HepG2 (cell line): Measurements from ENCODE around the gene EIF4G2. TPM values are rescaled to one million over a fixed set of nuclear protein-coding genes. Genes with fewer than 3 reads are reported as not detected.

ENCODE experiments used
- ATAC-seq: fragments of 200-7000 bp; cut with Tn5 transposase; 3 replicates; pipeline ENCODE4 v1.9.1; 2020; ENCODE audit warnings: mild to moderate bottlenecking, moderate library complexity
- BruUV-seq: library from RNA; stranded (reverse); fragments of 400-500 nt; replicated peaks from 2 replicates; lab custom pipeline; 2021; lab: Mats Ljungman, UMichigan
- CTCF ChIA-PET: fragments of 300-600 bp; formaldehyde crosslinking; extraction: SDS; loops from one replicate; lab custom pipeline; 2021; ENCODE audit warnings: low total read pairs, inconsistent platforms, low intra/inter-chr PET ratio; lab: Yijun Ruan, JAX
- POLR2A ChIA-PET: fragments of 350-600 bp; sonication (Branson Sonifier 250); formaldehyde crosslinking; loops from one replicate; lab custom pipeline; 2020; ENCODE audit warnings: antibody characterized with exemption, inconsistent platforms; lab: Yijun Ruan, JAX
- DNase-seq: peaks from one replicate; pipeline ENCODE4 v3.0.0-alpha.2; 2015; ENCODE audit warnings: low spot score
- FAIRE-seq: peaks from 3 replicates; lab custom pipeline; 2011; peaks lifted over from hg19 to GRCh38; lab: Jason Lieb, UNC
- H2AFZ ChIP-seq: one replicate; pipeline ENCODE4 v1.6.1; 2011; ENCODE audit warnings: low read length, inconsistent platforms
- H3K27ac ChIP-seq: fragments of 300-600 bp; 3 replicates; pipeline ENCODE4 v1.8.0; 2011; ENCODE audit warnings: mixed run types, mild to moderate bottlenecking, mixed read lengths, low read length, inconsistent platforms; ENCODE audit not compliant: insufficient read depth; ENCODE audit errors: extremely low read length
- H3K27me3 ChIP-seq, 2 experiments: fragments of 200-600 bp in 1 of 2; 2 replicates in 1 of 2; 3 replicates in 1 of 2; pipeline versions ENCODE4 v1.6.0 to v1.8.0; 2011; ENCODE audit warnings: low read length in 2 of 2, mild to moderate bottlenecking in 2 of 2, moderate library complexity in 2 of 2, inconsistent platforms in 1 of 2; ENCODE audit not compliant: insufficient read depth in 2 of 2, control insufficient read depth in 1 of 2
- H3K36me3 ChIP-seq, 2 experiments: fragments of 200-600 bp in 1 of 2; replicated peaks in 1 of 2; 2 replicates in 1 of 2; 3 replicates in 1 of 2; pipeline versions ENCODE4 v1.5.1 to v1.8.0; 2011; ENCODE audit warnings: low read length in 2 of 2, inconsistent platforms in 1 of 2; ENCODE audit not compliant: insufficient read depth in 2 of 2, control insufficient read depth in 1 of 2
- H3K4me1 ChIP-seq: 2 replicates; pipeline ENCODE4 v1.5.1; 2012; ENCODE audit warnings: low read length, inconsistent platforms; ENCODE audit not compliant: insufficient read depth
- H3K4me2 ChIP-seq: 2 replicates; pipeline ENCODE4 v1.6.0; 2011; ENCODE audit warnings: low read depth, low read length, inconsistent platforms
- H3K4me3 ChIP-seq, 3 experiments: fragments of 200-600 bp in 1 of 3; sonication (generic), shearing (Covaris generic) in 1 of 3; replicated peaks in 1 of 3; 2 replicates each; pipeline ENCODE4 v1.5.1; 2011 to 2016; ENCODE audit warnings: low read length in 3 of 3, inconsistent platforms in 2 of 3, low read depth in 2 of 3, mild to moderate bottlenecking in 2 of 3, control low read depth in 1 of 3, mixed read lengths in 1 of 3; ENCODE audit not compliant: insufficient read depth in 1 of 3
- H3K79me2 ChIP-seq: one replicate; pipeline ENCODE4 v1.6.1; 2011; ENCODE audit warnings: low read length, inconsistent platforms; ENCODE audit not compliant: insufficient read depth
- H3K9ac ChIP-seq: 2 replicates; pipeline ENCODE4 v1.6.0; 2011; ENCODE audit warnings: mild to moderate bottlenecking, low read depth, low read length, inconsistent platforms; ENCODE audit not compliant: insufficient read depth
- H3K9me3 ChIP-seq: 2 replicates; pipeline ENCODE4 v1.5.1; 2012; ENCODE audit warnings: mild to moderate bottlenecking, low read length
- H4K20me1 ChIP-seq: 2 replicates; pipeline ENCODE4 v1.6.0; 2011; ENCODE audit warnings: inconsistent platforms, mild to moderate bottlenecking, low read length, moderate library complexity; ENCODE audit not compliant: insufficient read depth
- BORCS8-MEF2B ChIP-seq: sonication (generic); formaldehyde crosslinking; IDR thresholded peaks from 2 replicates; pipeline ENCODE4 v1.8.0; 2022; ENCODE audit warnings: mild to moderate bottlenecking, missing genetic modification reagents
- CHCHD3 ChIP-seq: sonication (generic); formaldehyde crosslinking; IDR thresholded peaks from 2 replicates; pipeline ENCODE4 v1.8.0; 2022; ENCODE audit warnings: mild to moderate bottlenecking, missing genetic modification reagents, moderate library complexity
- ELF4 ChIP-seq: sonication (generic); formaldehyde crosslinking; IDR thresholded peaks from 2 replicates; pipeline ENCODE4 v1.5.0; 2020; ENCODE audit warnings: missing genetic modification reagents, mild to moderate bottlenecking, moderate library complexity, borderline replicate concordance
- HES4 ChIP-seq: sonication (generic); formaldehyde crosslinking; IDR thresholded peaks from 2 replicates; pipeline ENCODE4 v1.9.0; 2021; ENCODE audit warnings: mild to moderate bottlenecking, missing genetic modification reagents, borderline replicate concordance
- ISL2 ChIP-seq: sonication (generic); formaldehyde crosslinking; IDR thresholded peaks from 2 replicates; pipeline ENCODE4 v1.5.0; 2020; ENCODE audit warnings: missing genetic modification reagents
- MLLT10 ChIP-seq: sonication (generic); formaldehyde crosslinking; IDR thresholded peaks from 2 replicates; pipeline ENCODE4 v1.4.0; 2020; ENCODE audit warnings: missing genetic modification reagents
- MTA1 ChIP-seq: sonication (generic); formaldehyde crosslinking; IDR thresholded peaks from 2 replicates; pipeline ENCODE4 v1.4.0; 2020; ENCODE audit warnings: missing genetic modification reagents, mild to moderate bottlenecking, borderline replicate concordance
- NR2C2 ChIP-seq: sonication (generic); formaldehyde crosslinking; IDR thresholded peaks from 2 replicates; pipeline ENCODE4 v1.4.0; 2020; ENCODE audit warnings: missing genetic modification reagents, mild to moderate bottlenecking, moderate library complexity, borderline replicate concordance
- PHF8 ChIP-seq: sonication (generic); formaldehyde crosslinking; IDR thresholded peaks from 2 replicates; pipeline ENCODE4 v1.5.0; 2020; ENCODE audit warnings: missing genetic modification reagents
- POLR2AphosphoS2 ChIP-seq: IDR thresholded peaks from 2 replicates; pipeline ENCODE4 v1.6.1; 2011; ENCODE audit warnings: low read depth, low read length, improper control_type of control experiment
- POLR2AphosphoS5 ChIP-seq: IDR thresholded peaks from 2 replicates; pipeline ENCODE4 v1.6.1; 2012; ENCODE audit warnings: low read depth, low read length
- SOX6 ChIP-seq, 2 experiments: fragments of 450-650 bp in 1 of 2; sonication (generic) in 1 of 2; formaldehyde crosslinking in 1 of 2; IDR thresholded peaks; 2 replicates each; pipeline versions ENCODE4 v1.4.0 to v1.6.1; 2017 to 2020; ENCODE audit warnings: antibody characterized with exemption in 1 of 2, mild to moderate bottlenecking in 1 of 2, missing genetic modification reagents in 1 of 2
- TBX2 ChIP-seq: sonication (generic); formaldehyde crosslinking; IDR thresholded peaks from 2 replicates; pipeline ENCODE4 v1.5.0; 2020; ENCODE audit warnings: missing genetic modification reagents, mild to moderate bottlenecking, borderline replicate concordance
- ZIK1 ChIP-seq: sonication (generic); formaldehyde crosslinking; IDR thresholded peaks from 2 replicates; pipeline ENCODE4 v1.5.0; 2020; ENCODE audit warnings: mild to moderate bottlenecking, low read depth, missing genetic modification reagents, borderline replicate concordance
- ZNF232 ChIP-seq: sonication (generic); formaldehyde crosslinking; IDR thresholded peaks from 2 replicates; pipeline ENCODE4 v1.4.0; 2020; ENCODE audit warnings: missing genetic modification reagents, borderline replicate concordance
- ZNF264 ChIP-seq: sonication (generic); formaldehyde crosslinking; IDR thresholded peaks from 2 replicates; pipeline ENCODE4 v1.4.0; 2020; ENCODE audit warnings: missing genetic modification reagents
- ZNF296 ChIP-seq: sonication (generic); formaldehyde crosslinking; conservative IDR thresholded peaks from 2 replicates; pipeline ENCODE4 v1.5.0; 2020; ENCODE audit warnings: mild to moderate bottlenecking, missing genetic modification reagents
- ZNF3 ChIP-seq: IDR thresholded peaks from 2 replicates; pipeline ENCODE4 v1.7.0; 2017; ENCODE audit warnings: inconsistent platforms
- ZNF83 ChIP-seq: sonication (generic); formaldehyde crosslinking; IDR thresholded peaks from 2 replicates; pipeline ENCODE4 v1.4.0; 2020; ENCODE audit warnings: missing genetic modification reagents, mild to moderate bottlenecking, borderline replicate concordance
- ZNF879 ChIP-seq: sonication (generic); formaldehyde crosslinking; IDR thresholded peaks from 2 replicates; pipeline ENCODE4 v1.8.1; 2023; ENCODE audit warnings: missing genetic modification reagents
- ZSCAN20 ChIP-seq: sonication (generic); formaldehyde crosslinking; IDR thresholded peaks from 2 replicates; pipeline ENCODE4 v1.4.0; 2020; ENCODE audit warnings: missing genetic modification reagents, mild to moderate bottlenecking, borderline replicate concordance
- ZZZ3 ChIP-seq: sonication (generic); formaldehyde crosslinking; IDR thresholded peaks from 2 replicates; pipeline ENCODE4 v1.4.0; 2020; ENCODE audit warnings: missing genetic modification reagents, mild to moderate bottlenecking, borderline replicate concordance
- WGBS: methylation state at CpG from one replicate; pipeline ENCODE4 v1.1.6; 2017; ENCODE audit warnings: low lambda C conversion rate; 5-methylcytosine and 5-hydroxymethylcytosine counted together
- in situ Hi-C: cut with HindIII; loops from 2 replicates; pipeline ENCODE4 v1.10.0; 2017; ENCODE audit warnings: low pct_unique_long_range_greater_than_20kb; ENCODE audit not compliant: extremely low pct_ligation_motif_present
- intact Hi-C: fragments of 100-400 bp; cut with micrococcal nuclease; formaldehyde crosslinking; loops from one replicate; pipeline ENCODE4 v1.10.0; 2022; ENCODE audit not compliant: unreplicated experiment
- polyA plus RNA-seq, 8 experiments: library from polyadenylated mRNA; depleted of rRNA in 3 of 8; stranded (reverse) in 7 of 8; unstranded in 1 of 8; fragments of >200 nt; fragmentation: Illumina TruSeq in 4 of 8; extraction: Trizol in 4 of 8; gene quantifications; 2 replicates each; pipeline versions ENCODE4 v1.2.1 to v1.2.3, GENCODE V29; 2011 to 2016; ENCODE audit warnings: low read depth in 4 of 8, missing spikeins in 1 of 8, mixed read lengths in 1 of 8; ENCODE audit not compliant: insufficient read depth in 1 of 8
- total RNA-seq, 5 experiments: library from RNA; depleted of rRNA; stranded (reverse); fragments of >200 nt; fragmentation: Illumina TruSeq; extraction: Trizol; gene quantifications; 2 replicates each; pipeline ENCODE4 v1.2.3, GENCODE V29; 2016; ENCODE audit warnings: low read depth in 1 of 5
- TF ChIP-seq, protein P1 (sequence below): sonication (generic); formaldehyde crosslinking; IDR thresholded peaks from 2 replicates; pipeline ENCODE4 v1.5.0; 2020; ENCODE audit warnings: missing genetic modification reagents

The EIF4G2 gene
- total and polyA plus RNA-seq, 2 of the 13 experiments (the other 11 are each of a cell fraction or from before 2014, with no cell fraction given) = 362 to 546 TPM

GRCh38 chr11:10857459-10857708 lies 48.7 kb upstream of the EIF4G2 start (continued):
- 0 out of 2 replicates have a peak, but pooled peaks have one; percentile 15 for TF ChIP-seq ZNF296 (CRISPR knock-in tag)
- no peak for TF ChIP-seq ZZZ3 (CRISPR knock-in tag)
- no peak for TF ChIP-seq ZIK1 (CRISPR knock-in tag)
- TF ChIP-seq, protein P1, sequence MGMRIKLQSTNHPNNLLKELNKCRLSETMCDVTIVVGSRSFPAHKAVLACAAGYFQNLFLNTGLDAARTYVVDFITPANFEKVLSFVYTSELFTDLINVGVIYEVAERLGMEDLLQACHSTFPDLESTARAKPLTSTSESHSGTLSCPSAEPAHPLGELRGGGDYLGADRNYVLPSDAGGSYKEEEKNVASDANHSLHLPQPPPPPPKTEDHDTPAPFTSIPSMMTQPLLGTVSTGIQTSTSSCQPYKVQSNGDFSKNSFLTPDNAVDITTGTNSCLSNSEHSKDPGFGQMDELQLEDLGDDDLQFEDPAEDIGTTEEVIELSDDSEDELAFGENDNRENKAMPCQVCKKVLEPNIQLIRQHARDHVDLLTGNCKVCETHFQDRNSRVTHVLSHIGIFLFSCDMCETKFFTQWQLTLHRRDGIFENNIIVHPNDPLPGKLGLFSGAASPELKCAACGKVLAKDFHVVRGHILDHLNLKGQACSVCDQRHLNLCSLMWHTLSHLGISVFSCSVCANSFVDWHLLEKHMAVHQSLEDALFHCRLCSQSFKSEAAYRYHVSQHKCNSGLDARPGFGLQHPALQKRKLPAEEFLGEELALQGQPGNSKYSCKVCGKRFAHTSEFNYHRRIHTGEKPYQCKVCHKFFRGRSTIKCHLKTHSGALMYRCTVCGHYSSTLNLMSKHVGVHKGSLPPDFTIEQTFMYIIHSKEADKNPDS (CRISPR knock-in tag) = no peak
- no peak for TF ChIP-seq MLLT10 (CRISPR knock-in tag)
- no peak for TF ChIP-seq ZNF83 (CRISPR knock-in tag)
- no peak for TF ChIP-seq SOX6 (IDR thresholded peaks at IDR 0.05)
- peak; percentile 51; the same call in 1 of the 2 replicates for TF ChIP-seq SOX6 (CRISPR knock-in tag; IDR thresholded peaks at IDR 0.05)
- peak; percentile 15; the same call in 1 of the 2 replicates for TF ChIP-seq NR2C2

DNA sequence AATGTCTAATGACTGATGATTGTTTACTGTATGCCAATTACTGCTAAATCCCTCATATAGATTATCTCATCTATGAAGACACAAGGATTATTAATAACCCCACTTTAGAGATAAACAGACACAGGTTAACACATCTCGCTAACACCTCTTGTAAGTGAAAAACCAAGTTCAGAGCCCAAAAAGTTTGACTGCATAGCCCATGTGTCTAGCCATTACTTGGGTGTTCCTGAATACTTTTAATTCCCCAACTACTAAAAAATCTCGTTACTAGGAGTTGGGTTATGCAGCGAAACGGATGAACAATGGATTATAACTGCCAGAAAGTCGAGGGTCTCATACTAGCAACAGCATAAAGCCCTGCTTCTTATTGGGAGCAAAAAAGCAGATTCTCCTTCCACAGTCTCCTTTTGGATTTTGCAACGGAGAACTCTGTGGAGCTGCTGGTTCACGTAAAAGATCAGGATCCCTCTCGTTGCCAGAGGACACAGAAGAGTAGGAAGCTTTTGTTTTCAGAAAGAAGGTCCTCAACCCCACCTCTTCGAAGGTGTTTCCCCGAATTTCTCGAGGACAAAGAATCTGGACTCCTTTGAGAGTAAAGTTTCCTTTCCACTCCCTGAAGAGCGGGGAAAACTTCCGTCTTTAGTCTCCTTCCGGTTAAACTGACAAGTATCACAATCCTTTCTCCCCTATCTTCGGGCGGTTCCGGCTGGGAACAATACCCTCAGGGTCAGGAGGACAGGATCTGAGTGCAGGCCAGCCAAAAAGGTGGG lies 48.1 kb upstream of the EIF4G2 start:
- POLR2A ChIA-PET = interaction anchor here (1.0 to 3.3 kb wide), 7 partner anchors 8 to 530 kb away, joined by 3 to 130 read pairs (median 4); partner anchors contain the start of genes CTR9 and EIF4G2
- peaks cover 10 to 26% of the 10 kb centered on the region in 2 experiments for H3K36me3 ChIP-seq
- TF ChIP-seq ELF4 (CRISPR knock-in tag) = peak; percentile 78; the same call in 1 of the 2 replicates
- no peak for TF ChIP-seq ISL2 (CRISPR knock-in tag)
- no peak for TF ChIP-seq CHCHD3 (CRISPR knock-in tag)
- TF ChIP-seq BORCS8-MEF2B (CRISPR knock-in tag) = no peak
- TF ChIP-seq POLR2AphosphoS2 = no peak
- TF ChIP-seq HES4 (CRISPR knock-in tag) = no peak
- 0 out of 2 replicates have a peak, but pooled peaks have one; percentile 12 for TF ChIP-seq TBX2 (CRISPR knock-in tag)
- TF ChIP-seq ZNF232 (CRISPR knock-in tag) = 0 out of 2 replicates have a peak, but pooled peaks have one; percentile 26
- TF ChIP-seq MTA1 = no peak
- TF ChIP-seq ZNF264 (CRISPR knock-in tag) = no peak
- no peak for TF ChIP-seq ZNF879 (CRISPR knock-in tag)
- TF ChIP-seq PHF8 (CRISPR knock-in tag) = no peak; the same call in 1 of the 2 replicates
- no peak for TF ChIP-seq ZSCAN20 (CRISPR knock-in tag)
- peak; percentile 52 for TF ChIP-seq POLR2AphosphoS5
- TF ChIP-seq ZNF3 (CRISPR knock-in tag) = no peak

More for the DNA sequence above, 48.1 kb upstream of the EIF4G2 start:
- ATAC-seq = peak; percentile 34
- peak; percentile 48 for DNase-seq
- Histone ChIP-seq H3K27ac (peak overlapping the region; percentile 92), H4K20me1 (no peaks in the 10 kb centered on the region), H3K9ac (peak overlapping the region; percentile 84), H3K4me1 (peaks cover 22% of the 10 kb centered on the region), H2AFZ (peak overlapping the region; percentile 3), H3K9me3 (no peaks in the 10 kb centered on the region), H3K4me3 (peak overlapping the region; percentile 81 to 90 (median 87)), H3K27me3 (no peaks in the 10 kb centered on the region; a peak in 1 of 5 replicates), H3K79me2 (peaks cover 28% of the 10 kb centered on the region), H3K4me2 (peak overlapping the region; percentile 80)
- no peak for FAIRE-seq
- WGBS = 4% methylated on average over 17 of the region's 17 CpGs
- CTCF ChIA-PET = no interaction called here
- in situ Hi-C loops = loop anchor here (5.0 kb wide), 1 partner anchor 50 kb away; the partner anchor contains the start of gene EIF4G2
- TSS peak; percentile 53 for BruUV-seq
- intact Hi-C loops = no loop called here
